ENCODE measurements around the gene DCTPP1.

Gene DCTPP1

GRCh38 chr16:30446203-30446595 lies 16.4 kb upstream of the DCTPP1 start:
- no peak for DNase-seq

GRCh38 chr16:30445408-30446202 lies 15.8 kb upstream of the DCTPP1 start, which contains the start of gene SEPHS2:
TSS of gene SEPHS2 (minus strand) at chr16:30445874. CDS start at chr16:30445727, 147 bp downstream.
- peak; percentile 91 for DNase-seq

DNA sequence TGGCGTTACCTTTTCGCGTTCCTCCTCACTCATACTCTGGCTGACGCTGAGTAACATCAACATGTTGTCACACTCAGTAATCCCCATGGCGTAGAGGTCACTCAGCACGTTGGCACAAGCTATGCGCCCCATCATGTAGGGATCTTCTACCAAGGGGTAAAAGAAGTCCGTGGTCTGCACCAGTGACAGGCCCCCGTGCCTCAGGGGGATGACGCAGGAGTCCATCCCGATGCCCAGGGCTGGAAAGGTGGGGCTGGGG lies 15.2 kb upstream of the DCTPP1 start:
- no peak for DNase-seq

GRCh38 chr16:30444231-30445148 lies 14.7 kb upstream of the DCTPP1 start:
- DNase-seq, result no peak

- no peak for DNase-seq
Measured at GRCh38 chr16:30443631-30444030, 13.8 kb upstream of the DCTPP1 start.

DNA sequence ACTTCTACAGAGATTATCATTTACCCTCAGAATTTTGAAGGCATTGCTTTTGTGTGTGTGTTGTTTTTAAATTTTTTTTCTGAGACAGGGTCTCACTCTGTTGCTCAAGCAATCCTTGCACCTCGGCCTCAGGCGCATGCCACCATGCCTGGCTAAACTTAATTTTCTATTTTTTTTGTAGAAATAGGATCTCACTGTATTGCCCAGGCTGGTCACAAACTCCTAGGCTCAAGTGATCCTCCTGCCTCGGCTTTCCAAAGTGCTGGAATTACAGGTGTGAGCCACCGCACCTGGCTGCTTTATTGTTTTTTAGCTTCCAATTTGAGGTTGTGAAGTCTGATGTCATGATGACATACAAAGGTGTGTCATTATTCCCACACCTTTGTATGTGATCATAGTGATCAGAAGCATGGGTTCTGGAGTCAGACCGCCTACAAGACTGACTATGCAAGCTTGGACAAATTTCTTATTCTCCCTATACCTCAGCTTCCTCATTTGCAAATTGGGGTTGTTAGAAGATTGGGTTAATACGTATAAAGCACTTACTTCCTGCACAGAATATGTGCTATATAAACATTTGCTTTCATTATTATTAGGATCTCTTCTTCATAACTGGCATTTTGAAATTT lies 10.0 kb upstream of the DCTPP1 start:
- DNase-seq, result no peak

DNA sequence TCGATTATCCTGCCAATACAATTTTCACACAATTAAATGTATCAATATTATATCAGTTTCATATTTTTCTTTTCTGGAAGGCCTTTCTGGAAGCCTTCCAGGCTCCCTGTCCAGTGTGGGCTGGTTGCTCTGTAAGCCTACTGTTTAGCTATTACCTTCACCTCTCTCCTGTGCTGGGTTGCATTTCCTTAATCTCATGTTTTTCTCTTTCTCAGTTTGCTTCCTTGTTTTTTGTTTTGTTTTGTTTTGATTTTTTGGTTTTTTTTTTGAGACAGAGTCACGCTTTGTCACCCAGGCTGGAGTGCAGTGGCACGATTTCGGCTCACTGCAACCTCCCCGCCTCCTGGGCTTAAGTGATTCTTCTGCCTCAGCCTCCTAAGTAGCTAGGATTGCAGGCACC lies 9.0 kb upstream of the DCTPP1 start:
- no peak for DNase-seq

- no peak for DNase-seq
Measured at GRCh38 chr16:30437511-30438046, 7.7 kb upstream of the DCTPP1 start.

- DNase-seq, result no peak
Measured at GRCh38 chr16:30434852-30435251, 5.0 kb upstream of the DCTPP1 start.

DNA sequence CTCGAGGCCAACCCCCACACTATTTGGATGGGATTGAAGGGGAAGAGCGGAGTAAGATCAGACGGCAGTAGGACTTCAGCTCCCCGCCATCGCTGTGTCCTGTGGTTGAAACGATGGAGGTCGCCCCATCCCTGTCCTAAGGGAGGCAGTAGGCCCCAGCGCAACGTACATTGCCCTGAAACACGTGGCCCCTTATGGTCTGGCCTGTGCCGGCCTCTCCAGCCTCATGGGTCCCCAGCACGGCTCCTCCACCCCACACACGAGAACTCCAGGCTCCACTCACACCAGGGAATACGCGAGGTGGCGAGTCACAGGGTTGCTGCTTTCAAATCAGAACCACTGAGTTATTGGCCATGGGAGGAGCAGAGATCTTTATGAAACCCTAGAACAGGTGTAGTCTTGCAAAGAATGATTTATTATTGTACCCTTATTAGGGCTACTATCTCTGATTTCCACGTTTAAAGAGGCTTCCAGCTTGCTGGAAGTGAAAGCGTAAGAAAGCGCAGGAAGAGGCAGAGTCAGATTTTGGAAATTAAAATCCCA lies 669 bp upstream of the DCTPP1 start:
- no peak for DNase-seq

DNA sequence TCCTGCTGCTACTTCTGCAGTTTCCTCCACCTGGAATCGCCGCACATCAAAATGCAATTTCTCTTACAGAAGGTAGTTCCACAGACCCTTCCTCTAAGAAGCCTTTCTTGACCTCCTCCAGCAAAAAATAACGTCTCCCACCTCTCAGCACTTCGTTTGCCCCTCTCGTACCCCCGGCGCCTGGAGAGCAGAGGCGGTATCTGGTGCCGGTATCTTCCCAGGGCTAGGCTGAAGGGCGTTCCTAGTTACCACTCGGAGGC lies 482 bp downstream of the DCTPP1 start:
- DNase-seq, result no peak

GRCh38 chr16:30428055-30428454 lies 1.8 kb downstream of the DCTPP1 start:
- no peak for DNase-seq

- DNase-seq, result no peak
Measured at GRCh38 chr16:30421010-30421409, 8.8 kb downstream of the DCTPP1 start.

DNA sequence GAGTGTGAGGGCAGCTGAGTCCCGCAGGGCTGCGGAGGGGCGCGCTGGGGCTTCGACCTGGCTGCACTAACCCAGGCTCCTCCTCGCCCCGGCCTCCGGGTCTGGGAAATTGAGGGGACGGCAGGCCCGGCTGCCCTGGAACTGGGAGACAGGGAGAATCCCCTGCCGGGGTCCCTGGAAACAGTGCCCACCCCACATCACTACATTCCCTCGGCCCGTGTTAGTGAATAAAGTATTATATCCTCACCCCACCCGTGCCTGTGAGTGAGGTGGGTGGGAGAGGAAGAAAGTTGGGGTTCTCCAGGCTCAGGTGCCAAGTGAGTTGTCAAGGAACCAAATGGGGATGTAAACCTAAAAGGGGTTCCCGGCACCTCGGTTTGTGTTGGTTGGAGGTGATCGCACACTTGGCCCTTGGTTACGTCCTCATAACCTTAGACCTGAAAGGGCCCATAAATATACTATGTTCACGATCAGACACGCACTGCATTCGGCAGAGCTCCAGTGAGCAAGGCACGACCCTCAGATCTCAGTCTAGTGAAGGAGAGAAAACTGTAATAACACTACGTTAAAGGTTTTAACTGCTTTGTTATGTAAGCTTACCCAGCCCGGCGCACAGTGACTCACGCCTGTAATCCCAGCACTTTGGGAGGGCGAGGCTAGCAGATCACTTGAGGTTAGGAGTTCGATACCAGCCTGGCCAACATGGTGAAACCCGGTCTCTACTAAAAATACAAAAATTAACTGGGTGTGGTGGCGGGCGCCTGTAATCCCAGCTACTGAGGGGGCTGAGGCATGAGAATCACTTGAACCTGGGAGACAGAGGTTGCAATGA lies 11.3 kb downstream of the DCTPP1 start:
- DNase-seq, result no peak

- DNase-seq, result peak; percentile 51
Measured at GRCh38 chr16:30417529-30418349, 12.1 kb downstream of the DCTPP1 start.

- no peak for DNase-seq
Measured at GRCh38 chr16:30416624-30417528, 13.0 kb downstream of the DCTPP1 start.

- DNase-seq, result no peak
Measured at GRCh38 chr16:30416047-30416603, 13.7 kb downstream of the DCTPP1 start.

DNA sequence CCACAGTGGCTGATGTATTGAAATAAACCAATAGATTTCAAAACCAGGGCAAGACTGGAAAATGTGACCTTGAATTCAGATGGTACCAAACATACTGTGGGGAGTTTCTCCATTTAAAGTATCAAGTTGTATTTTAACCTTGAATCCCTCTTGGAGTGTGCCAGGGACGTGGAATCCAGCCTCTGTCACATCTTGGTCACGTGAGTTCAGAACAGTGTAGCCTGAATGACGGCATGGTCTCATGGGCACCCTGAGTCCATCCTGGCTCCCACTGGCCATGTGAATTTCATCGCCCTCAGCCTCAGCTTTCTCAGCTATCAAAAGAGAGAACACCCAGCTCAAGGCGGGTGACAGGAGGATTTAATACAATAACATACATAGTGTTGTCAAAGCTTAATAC lies 15.7 kb downstream of the DCTPP1 start:
- no peak for DNase-seq

DNA sequence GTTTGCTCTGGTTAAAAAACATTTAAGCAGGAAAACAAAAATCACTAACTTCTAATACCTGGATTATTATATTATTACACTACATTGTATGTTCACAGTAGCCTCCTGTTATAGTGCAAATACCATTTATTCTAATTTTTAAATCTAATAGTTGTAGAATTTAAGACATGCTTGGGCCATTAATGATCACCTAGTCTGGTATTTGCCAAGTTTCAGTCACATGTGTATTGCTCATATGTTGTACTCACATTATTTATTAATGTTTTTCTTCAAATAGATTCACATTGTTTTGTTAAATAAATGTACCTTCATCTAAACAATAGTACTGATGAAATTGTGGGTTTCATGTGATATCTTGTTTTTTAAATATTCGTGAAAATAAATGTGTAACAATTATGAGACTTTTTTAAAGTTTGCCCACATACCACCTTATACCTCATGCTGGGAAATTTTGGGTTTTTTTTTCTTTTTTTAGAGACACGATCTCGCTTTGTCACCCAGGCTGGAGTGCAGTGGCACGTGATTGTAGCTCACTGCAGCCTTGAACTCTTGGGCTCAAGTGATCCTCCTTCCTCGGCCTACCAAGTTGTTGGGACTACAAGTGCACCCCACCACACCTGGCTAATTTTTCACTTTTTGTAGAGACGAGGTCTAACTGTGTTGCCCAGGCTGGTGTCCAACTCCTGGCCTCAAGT lies 16.6 kb downstream of the DCTPP1 start:
- DNase-seq, result no peak
